Fibroblast of skin of scalp (primary cell): ENCODE data around the gene SGPP1.
"Not testable (repeated sequence)": the region's sequence is repeated elsewhere in the genome, so short reads cannot be mapped to it uniquely, and the experiment has no call there.

Experiments
- DNase-seq: peaks from one replicate; pipeline ENCODE4 v3.0.0-alpha.2; 2013

The SGPP1 gene

DNA sequence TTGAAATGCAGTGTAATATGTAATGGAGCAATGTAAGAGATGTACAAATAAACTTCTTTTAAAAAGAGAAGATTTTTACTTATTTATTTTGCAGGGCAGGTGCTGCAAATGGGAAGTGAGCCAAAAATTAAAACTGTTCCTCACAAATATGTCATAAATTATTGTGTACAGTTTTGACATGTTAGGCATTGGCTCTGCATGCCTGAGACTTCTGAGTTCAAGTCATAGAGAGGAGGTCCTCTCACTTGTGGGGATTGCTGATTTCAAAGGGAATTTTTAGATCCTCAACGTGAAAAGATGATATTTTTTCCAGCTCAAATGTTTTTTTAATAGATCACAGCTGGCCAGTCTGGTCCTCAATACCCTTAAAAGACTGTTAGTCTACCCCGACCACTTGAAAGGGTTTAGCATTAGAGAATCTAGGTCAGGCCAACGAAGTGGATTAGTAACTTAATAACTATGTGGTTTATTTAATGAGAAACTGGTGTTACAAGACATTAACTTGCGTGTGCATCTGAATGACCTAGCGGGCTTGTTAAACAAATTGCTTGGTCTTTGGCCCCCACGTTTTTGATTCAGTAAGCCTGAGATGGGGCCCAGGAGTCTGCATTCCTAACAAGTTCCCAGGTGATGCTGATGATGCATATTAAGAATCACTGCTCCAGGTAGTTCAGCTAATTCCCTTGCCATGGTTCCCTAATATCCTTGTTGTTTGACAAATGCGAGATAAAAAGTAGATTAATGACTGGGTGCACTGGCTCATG lies 55.3 kb downstream of the SGPP1 start:
- peak; percentile 53 for DNase-seq

DNA sequence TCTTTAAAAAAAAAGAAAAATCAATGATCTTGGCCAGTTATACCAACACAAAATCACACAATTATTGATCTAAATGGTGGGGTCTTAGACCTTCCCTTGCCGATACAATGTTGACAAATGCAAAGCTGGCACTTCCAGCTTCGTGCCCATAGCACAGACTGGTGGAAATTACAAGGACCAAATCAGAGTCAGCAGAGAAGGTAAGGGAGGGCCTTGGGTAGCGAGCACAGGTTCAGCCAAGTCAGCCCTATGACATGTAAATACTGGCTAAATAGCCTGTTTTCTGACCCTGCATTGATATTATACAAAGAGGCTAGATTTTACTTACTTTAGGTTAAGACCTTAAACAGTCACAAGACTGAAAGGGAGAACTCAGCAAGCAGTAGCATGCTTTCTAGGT lies 55.9 kb downstream of the SGPP1 start:
- no peak for DNase-seq

DNA sequence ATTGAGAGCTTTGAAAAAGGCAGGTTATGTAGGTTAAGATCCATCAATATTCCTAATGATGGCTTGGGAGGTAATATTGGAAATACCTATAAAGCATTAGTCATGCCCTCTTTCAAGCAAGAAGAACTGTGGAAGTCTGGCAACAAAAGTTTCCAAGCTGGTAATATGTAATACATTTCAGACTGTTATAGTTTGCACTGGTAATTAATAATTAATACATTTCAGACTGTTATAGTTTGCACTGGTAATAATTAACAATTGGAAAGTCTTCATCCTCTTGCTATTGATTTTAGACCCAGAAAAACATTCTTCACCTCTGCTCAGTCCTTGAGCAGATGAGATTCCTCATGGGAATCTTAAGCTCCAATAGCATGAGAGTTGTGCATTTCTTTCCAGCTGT lies 57.2 kb downstream of the SGPP1 start:
- DNase-seq, result no peak

DNA sequence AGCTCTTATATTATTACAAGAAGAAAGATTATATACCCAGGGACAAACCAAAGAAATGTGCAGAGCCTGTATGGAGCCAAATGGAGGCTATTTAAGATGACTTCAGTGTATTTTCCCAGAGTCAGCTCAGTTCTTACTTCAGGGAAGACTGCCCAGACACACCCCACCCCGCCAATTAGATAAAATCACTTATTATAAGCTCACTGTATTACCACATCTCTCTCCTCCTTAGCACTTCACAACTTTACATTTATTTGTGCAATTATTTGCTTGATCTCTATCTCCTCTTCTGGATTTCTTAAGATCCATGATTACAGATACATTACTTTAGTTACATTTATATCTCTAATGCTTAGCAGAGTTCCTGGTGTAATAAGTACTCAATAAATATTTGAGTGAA lies 61.5 kb downstream of the SGPP1 start:
- DNase-seq, result no peak

DNA sequence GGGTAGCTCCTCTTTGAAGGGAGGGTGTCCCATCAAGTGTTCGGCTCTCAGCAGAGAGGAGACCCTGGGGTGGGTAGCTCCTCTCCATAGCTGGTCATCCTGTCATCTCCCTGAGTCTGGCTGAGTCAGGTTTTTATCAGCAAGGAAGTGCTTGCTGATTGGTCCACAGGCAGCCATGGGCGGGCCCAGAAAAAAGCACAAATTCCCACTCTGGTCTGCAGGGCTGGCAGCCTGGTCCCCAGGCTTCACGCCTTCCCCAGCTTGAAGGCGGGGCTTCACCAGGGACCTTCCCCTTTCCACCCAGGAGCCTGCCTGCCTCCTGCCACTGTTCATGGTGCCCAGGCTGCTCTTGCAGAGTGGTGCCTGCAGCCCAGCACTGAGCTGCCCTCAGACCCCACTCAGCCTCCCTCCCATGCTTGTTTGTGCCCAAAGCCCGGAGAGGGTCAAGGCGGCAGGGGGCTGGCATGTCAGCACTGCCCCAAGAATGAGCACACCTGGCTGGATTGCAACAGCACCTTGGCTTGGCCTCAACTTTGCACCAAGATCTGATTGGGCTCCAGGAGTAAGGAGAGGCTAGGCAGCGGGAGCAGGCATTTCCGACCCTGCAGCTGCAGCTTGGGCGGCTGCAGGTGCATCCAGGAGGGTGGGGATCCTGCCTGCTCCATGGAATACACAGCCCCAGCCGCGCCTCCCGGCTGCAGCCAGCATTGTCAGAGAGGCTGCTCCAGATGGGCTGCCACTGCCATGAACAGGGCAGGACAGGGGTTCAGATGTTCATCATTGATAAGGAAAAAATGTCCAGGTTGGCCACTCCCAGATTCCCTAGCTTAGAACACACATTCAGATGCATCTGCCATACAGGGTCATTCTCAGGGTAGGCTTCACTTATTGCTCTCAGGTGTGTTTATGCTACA lies 64.2 kb downstream of the SGPP1 start:
- DNase-seq, result no peak

DNA sequence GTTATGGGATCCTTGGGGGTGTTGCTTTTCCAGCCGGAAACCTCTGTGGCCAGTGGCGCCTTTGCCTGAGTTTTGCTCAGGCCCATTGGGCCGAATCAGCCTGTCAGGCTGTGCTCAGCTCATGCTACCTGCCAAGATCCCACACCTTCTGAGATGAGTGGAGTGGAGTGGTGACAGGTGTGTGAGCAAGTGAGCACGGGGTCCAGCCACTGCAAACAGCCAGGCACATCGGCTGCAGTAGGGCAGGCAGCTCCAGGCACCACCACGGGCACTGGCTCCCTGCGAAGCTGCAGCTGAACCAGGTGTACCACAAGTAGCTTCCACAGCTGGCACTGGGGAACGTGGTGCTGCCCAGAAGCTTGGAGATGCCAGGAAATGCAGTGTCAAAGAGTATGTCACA lies 65.1 kb downstream of the SGPP1 start:
- DNase-seq, result no peak

DNA sequence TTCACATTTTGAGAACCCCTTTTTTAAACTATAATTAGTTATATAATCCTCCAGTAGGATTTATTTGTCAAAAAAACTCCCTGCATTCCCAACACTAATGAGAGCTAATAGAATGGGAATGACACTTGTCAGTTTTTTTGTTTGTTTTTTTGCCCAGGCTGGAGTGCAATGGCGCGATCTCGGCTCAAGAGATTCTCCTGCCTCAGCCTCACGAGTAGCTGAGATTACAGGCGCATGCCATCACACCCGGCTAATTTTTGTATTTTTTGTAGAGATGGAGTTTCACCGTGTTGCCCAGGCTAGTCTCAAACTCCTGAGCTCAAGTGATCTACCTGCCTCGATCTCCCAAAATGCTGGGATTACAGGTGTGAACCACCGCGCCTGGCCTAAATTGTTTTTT lies 66.0 kb downstream of the SGPP1 start:
- not testable (repeated sequence) for DNase-seq

DNA sequence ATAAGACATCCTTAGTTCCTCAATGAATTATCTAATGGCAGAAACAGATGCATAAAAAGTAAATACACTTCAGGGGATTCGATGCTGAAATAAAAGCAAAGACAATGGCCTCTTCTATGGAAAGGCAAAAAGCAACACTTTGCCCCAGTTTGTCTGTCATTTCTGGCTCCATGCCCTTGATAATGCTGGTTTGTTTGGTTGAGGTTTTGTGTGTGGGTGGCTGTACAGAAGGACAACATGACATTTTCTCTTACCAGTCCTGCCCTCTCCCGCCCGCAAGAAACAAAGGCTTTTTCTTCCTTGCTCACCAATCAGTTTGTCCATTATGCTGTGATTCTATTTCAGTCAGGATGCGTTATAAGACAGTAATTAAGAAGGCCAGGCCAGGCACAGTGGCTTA lies 68.1 kb downstream of the SGPP1 start:
- no peak for DNase-seq

DNA sequence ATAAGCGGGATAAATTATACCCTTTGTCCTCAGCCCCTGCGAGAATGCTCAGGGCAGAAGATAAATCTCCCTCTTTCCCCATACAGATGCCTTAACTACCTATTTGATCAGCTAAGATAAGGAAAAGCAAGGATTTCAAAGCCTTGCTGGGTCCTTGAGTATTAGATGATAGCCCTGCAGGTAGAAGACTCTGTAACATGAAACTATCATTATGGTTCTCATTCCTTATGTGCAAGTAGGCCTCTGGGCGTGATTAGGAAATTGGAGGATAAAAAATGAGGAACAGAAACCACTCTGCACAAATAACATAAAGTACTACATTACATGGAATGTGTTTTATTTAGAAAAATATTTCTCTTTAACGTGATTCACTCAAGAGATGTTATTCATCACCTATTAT lies 71.7 kb downstream of the SGPP1 start:
- no peak for DNase-seq

DNA sequence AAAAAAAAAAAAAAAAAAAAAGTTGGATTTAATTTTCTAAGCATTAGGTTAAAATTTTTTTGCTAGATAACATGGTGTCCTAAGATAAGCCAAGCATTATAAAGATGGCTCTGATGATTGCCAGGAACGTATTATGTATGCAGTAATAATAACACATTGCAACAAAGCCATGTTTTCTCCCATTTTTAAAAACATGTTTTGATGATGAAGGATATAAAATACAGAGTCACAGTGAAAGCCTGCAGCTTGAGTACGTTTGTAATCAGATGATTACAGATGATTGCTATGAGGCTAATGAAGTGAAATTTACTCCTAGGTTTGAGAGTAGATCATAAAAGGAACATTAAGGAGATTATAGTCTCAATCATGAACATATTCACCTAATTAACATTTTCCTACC lies 72.9 kb downstream of the SGPP1 start:
- DNase-seq, result no peak

DNA sequence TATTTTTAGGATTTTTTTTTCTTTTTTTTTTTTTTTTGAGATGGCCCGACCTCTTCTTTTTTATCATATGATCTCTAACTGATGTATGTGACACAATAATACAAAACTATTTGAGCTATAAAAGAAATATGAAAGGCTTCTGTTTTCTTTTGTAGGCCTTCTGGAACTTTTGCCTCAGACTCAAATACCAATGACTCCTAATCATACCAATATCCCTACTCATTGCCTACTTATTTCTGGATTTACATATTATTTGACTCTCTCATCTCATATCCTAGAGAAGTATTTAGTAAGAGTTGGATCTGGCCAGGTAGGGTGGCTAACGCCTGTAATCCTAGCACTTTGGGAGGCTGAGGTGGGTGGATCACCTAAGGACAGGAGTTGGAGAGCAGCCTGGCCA lies 73.5 kb downstream of the SGPP1 start:
- DNase-seq, result peak; percentile 72

DNA sequence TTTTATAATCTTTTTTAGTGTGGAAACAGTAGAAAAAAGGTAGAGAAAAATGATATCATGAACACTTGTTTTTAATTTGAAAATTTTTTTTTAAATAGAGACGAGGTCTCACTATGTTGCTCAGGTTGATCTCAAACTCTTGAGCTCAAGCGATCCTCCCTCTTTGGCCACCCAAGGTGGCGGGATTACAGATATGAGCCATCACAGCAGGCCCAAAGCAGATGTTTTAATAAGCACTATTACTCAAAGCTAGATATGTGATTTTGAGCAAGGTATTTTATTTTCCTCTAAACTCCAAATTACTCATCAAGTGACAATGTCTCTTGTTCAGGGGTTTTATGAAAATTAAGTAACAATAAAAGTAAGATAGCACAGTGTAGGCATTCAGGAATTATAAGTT lies 75.5 kb downstream of the SGPP1 start:
- DNase-seq, result no peak

DNA sequence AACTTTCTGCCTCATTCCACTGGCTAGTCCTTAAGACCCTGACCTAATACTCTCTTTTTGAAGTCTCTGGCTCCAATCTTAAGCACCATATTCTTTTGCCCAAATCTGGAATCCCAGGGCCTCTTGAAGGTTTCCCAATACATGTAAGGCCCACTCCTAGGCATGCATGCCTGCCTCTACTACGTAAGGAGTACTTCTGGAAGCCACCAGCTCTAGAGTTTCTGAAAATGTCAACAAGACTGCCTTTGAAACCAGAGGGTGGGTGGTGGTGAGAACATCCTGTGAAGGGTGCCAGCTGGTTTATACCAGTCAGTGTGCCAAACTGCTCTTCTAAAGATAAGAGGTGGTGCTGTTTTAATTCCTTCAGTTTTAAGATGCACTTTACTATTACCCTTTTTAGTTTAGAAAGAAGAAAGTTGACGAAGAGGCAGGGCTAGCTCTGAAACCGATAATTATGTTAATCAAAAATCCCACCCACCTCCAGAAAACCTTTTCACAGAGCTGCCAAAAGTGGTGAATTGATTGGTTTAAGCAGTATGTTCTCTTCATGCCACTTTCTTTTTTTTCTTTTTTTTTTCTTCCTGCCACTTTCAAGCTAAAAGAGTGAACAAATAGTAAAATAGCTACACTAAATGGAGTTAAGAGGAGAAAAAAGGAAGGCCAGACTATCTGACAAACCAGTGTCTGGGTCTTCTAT lies 77.5 kb downstream of the SGPP1 start:
- no peak for DNase-seq

DNA sequence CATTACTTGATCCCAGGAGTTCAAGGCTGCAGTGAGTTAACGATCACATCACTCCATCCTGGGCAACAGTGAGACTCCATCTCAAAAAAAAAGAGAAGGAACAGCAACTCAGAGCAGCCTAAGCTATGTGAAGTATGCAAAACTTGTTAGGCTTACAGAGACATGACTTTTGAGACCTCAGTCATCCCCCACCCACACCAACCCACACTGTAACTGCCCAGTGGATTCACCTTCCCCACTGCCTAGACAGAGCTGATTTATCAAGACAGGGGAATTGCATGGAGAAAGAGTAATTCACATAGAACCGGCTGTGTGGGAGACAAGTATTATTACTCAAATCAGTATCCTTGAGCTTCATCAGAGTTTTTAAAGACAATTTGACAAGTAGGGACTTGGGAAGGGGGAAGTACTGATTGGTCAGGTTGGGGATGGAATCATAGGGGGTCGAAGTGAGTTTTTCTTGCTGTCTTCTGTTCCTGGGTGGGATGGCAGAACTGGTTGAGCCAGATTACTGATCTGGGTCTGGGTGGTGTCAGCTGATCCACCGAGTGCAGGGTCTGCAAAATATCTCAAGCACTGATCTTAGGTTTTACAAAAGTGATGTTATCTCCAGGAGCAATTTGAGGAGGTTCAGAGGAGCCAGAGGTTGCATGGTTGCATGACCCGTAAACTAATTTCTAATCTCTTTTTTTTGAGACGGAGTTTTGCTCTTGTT lies 80.0 kb downstream of the SGPP1 start:
- peak; percentile 6 for DNase-seq

DNA sequence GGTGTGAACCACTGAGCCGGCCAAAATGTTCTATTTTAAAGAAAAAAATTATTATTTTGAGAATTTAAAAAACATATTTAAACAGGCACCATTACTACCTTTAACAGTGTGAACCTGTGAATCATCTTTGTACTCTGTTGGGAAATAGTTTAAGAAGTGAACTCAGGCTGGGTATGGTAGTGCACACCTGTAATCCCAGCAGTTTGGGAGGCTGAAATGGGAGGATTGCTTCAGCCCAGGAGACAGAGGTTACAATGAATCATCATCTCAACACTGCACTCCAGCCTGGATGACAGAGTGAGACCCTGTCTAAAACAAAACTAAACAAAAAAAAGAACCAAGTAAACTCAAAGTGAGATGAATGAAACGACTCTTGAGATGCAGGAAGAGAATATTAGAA lies 83.1 kb downstream of the SGPP1 start:
- no peak for DNase-seq

DNA sequence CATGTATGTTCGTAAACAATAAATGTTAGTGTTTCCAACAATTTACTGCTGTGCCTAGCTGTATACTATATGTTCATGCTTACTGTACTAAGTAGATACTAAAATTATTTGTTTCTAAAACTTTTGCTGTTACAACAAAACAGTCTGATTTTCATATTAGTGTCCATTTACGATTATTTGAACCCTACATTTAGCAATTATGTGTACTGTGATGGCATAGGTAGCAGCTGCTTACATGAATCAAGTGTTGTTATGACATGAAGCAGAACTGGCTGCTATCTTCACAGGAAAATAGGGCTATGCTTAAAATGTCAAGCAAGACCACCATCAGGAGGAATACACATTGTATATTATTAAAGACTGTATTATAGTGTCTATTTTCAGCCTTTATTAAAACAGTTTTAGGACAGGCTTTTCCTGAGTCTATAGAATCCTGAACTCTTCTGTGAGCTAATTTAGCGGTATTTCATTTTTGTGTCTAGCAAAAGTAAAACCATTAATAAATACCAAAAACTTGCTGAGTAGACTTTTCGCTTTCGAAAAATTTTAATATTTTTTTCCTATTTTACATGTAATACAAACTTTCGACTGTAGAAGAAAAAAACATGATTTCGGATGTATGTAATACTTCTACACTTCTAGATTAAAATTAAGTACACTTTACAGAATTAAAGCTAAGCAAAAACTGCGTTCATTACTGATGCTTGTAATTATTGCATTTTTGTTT lies 85.0 kb downstream of the SGPP1 start:
- no peak for DNase-seq

DNA sequence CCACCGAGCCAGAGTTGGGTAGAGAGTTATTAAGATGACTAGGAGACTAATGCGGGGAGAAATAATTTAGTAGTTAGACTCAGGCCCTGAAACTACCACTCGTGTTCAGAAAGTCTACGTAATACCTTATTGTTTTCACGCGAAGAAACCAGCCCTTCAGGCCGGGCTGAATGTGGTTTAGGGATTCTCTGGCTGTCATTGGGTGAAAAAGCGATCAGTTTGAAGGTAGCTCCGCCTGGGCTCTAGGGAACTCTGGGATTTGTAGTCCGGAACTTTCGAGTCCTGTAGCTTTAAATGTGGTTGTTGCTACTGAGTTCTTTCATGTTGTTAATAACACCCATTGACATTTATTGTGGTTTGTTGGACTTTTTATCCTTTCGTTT lies 85.6 kb downstream of the SGPP1 start:
- DNase-seq, result peak; percentile 95

DNA sequence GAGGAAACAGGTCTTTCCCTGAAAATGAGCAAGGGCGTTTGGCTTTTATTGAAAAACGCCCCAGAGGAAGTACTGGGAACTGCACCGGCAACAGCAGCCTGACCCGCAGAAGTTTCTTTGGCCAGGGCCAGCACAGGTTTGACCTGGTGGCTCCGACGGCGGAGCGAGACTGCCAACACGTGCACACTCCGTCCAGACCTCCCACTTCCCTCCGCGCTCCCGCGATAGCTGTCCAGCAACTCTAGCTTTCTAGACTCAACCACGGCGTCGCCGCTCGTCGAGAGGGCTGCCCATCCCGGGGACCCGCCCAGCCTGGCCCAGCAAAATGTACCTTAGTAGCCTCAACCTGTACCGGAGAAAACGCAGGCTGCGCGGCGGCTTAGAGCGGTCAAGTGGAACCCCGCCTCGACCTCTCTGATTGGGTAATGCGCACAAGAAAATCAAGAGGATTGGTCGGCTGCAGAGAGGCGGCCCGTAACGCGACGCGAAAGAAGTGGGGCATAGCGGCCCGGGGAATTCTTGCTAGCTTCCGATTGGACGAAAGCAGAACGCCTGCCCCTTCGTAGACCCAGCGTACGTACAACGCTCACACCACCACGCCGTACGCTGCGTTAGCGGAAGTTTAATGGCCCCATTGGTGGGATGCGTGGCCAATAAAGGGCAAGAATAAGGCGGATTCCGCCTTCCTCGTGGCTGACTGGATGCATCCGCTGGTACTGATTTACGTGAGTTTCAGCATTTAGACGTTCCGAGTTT lies 86.2 kb downstream of the SGPP1 start, which contains the start of gene WDR89:
TSS of gene WDR89 (minus strand) at position 399 of the 756 bp plus-strand sequence. CDS start 41,929 bp downstream, outside the sequence.
- peak; percentile 100 for DNase-seq

DNA sequence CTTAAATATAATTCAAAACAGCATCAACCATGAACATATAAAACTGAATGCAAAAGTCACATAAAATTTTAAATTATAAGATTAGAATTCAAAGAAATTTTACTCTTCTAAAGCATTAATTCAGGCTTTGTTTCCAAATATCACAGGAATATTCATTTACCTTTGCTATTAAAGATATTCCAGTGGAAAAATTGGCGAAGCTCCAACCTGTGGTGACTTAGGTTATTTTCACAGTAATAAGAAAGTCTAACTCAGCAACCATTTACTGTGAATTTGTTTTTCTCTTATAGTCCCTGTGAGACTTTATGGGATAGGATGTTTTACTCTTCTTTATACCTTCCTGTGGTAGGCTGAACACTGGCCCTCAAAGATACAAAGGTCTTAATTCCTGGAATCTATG lies 89.4 kb downstream of the SGPP1 start:
- no peak for DNase-seq

DNA sequence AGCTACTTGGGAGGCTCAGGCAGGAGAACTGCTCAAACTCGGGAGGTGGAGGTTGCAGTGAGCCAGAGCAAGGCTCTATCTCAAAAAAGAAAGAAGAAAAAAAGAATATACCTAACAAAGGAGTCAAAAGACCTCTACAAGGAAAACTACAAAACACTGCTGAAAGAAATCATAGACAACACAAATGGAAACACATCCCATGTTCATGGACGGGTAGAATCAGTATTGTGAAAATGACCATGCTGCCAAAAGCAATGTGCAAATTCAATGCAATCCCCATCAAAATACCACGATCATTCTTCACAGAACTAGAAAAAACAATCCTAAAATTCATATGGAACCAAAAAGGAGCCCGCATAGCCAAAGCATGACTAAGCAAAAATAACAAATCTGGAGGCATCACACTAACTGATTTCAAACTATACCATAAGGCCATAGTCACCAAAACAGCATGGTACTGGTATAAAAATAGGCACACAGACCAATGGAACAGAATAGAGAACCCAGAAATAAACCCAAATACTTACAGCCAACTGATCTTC lies 91.7 kb downstream of the SGPP1 start:
- peak; percentile 47 for DNase-seq
